PFSK-1 (cell line): ENCODE data around the gene CALML3.

Source experiments
- FOXP2 ChIP-seq: optimal IDR thresholded peaks from 2 replicates; pipeline ENCODE3; 2011; ENCODE audit warnings: borderline replicate concordance, control low read depth, inconsistent platforms; ENCODE audit not compliant: insufficient read depth; ENCODE audit errors: extremely low read length, extremely low read depth
- POLR2AphosphoS5 ChIP-seq: IDR thresholded peaks from 2 replicates; pipeline ENCODE4 v1.6.1; 2012; ENCODE audit warnings: low read depth, mild to moderate bottlenecking, control low read depth, low read length, moderate library complexity
- SIN3A ChIP-seq: IDR thresholded peaks from 2 replicates; pipeline ENCODE4 v1.6.1; 2012; ENCODE audit warnings: mild to moderate bottlenecking, low read length, moderate library complexity, borderline replicate concordance; ENCODE audit not compliant: insufficient read depth
- TAF1 ChIP-seq: IDR thresholded peaks from 2 replicates; pipeline ENCODE4 v1.6.1; 2012; ENCODE audit warnings: low read length, control low read depth, borderline replicate concordance; ENCODE audit not compliant: insufficient read depth
- TF ChIP-seq, protein P1 (sequence below), 2 experiments: IDR thresholded peaks; 2 replicates each; pipeline versions ENCODE4 v1.6.1 to v1.8.0; 2011 to 2012; ENCODE audit warnings: low read depth in 2 of 2, low read length in 2 of 2, control low read depth in 1 of 2, inconsistent platforms in 1 of 2, mild to moderate bottlenecking in 1 of 2, moderate library complexity in 1 of 2; ENCODE audit not compliant: insufficient read depth in 1 of 2

Gene CALML3

DNA sequence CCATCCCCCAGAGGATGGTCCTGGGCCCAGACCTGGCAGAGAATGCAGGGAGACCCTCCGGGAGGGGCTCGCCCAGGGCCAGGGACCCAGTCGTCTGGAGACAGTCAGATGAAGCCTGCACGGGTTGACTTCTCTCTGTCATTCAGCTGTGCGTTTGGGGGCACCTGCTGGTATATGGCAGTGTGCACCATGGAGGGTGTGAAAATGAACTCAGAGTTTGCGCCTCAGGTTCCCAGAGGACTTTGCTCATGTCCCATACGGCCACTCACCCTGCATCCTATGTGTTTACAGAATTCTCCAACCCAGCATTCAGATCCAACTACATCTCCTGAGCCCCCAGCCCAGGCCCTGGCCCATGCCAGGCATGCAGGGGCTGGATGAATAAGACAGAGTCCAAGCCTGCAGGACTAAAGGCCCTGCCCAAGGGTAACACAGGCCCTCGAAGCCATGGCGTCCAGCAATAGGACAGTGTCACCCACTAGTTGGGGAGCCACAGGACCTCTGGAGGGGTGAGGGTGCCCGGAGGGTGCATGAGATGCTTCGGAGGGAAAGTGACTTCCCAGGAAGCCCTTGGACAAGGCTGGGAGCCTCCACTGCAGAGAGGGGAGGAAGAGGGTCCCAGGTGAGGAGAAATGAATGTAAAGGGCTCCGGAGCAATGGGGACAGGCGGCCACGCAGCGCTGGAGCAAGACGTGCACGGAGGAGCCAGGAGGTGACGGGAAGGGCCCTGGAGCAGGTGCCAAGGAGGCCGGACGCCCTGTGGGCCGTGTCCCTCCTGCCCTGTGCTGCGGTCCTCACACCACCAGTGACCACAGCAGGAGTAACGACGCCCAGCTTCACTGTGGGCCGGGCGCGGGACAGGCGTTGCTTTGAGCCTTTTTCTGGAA is 36.3 kb downstream of the CALML3 start:
- TF ChIP-seq FOXP2, result no peak
- TF ChIP-seq POLR2AphosphoS5, result no peak
- no peak for TF ChIP-seq SIN3A
- no peak for TF ChIP-seq TAF1
- TF ChIP-seq, protein P1, sequence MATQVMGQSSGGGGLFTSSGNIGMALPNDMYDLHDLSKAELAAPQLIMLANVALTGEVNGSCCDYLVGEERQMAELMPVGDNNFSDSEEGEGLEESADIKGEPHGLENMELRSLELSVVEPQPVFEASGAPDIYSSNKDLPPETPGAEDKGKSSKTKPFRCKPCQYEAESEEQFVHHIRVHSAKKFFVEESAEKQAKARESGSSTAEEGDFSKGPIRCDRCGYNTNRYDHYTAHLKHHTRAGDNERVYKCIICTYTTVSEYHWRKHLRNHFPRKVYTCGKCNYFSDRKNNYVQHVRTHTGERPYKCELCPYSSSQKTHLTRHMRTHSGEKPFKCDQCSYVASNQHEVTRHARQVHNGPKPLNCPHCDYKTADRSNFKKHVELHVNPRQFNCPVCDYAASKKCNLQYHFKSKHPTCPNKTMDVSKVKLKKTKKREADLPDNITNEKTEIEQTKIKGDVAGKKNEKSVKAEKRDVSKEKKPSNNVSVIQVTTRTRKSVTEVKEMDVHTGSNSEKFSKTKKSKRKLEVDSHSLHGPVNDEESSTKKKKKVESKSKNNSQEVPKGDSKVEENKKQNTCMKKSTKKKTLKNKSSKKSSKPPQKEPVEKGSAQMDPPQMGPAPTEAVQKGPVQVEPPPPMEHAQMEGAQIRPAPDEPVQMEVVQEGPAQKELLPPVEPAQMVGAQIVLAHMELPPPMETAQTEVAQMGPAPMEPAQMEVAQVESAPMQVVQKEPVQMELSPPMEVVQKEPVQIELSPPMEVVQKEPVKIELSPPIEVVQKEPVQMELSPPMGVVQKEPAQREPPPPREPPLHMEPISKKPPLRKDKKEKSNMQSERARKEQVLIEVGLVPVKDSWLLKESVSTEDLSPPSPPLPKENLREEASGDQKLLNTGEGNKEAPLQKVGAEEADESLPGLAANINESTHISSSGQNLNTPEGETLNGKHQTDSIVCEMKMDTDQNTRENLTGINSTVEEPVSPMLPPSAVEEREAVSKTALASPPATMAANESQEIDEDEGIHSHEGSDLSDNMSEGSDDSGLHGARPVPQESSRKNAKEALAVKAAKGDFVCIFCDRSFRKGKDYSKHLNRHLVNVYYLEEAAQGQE (IDR thresholded peaks at IDR 0.05; ENCODE audit: insufficient read depth in 1 of 2, low read depth in 2 of 2, low read length in 2 of 2), result no peak

DNA sequence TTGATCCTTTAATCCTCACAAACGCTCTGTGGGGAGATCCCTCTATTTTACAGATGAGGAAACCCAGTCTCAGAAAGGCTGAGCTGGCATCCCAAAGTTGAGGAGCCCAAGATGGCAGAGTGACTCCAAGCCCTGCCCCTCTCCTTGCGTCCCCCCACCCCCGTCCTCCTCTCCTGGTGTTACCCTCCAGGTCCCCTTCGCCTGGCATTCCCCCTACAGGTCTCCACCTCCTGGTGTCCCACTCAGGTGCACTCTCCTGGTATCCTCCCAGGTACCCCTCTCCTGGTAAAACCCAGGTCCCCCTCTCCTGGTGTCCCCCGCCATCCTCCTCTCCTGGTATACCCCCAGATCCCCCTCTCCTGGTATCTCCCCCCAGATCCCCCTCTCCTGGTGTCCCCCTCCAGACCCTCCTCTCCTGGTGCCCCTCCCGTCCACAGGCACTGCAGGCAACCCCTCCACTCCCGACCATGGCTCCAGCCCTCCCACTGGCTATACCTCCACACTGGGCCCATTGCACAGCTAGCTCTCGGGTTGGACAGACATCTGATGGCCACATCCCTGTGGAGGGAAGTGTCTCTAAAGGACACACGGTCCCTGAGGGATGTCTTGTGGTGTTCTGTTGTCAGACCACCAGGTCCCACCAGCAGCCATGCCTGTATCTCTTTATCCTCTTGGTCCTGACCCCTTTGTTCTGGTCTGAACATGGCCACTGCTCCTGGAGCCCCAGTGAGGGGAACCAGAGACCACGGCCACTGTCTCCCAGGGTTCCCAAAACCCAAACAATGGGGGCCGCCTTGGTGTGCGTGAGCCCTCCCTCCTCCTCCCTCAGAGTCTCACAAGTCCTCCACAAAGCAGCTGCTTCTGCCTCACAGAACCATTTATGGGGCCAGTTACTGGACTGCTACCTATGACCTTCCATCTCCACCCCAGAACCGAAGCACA is 37.2 kb downstream of the CALML3 start:
- TF ChIP-seq SIN3A (no peak), TAF1 (no peak), POLR2AphosphoS5 (no peak), FOXP2 (no peak)
- TF ChIP-seq, protein P1 (IDR thresholded peaks at IDR 0.05; ENCODE audit: insufficient read depth in 1 of 2, low read depth in 2 of 2, low read length in 2 of 2), result no peak

DNA sequence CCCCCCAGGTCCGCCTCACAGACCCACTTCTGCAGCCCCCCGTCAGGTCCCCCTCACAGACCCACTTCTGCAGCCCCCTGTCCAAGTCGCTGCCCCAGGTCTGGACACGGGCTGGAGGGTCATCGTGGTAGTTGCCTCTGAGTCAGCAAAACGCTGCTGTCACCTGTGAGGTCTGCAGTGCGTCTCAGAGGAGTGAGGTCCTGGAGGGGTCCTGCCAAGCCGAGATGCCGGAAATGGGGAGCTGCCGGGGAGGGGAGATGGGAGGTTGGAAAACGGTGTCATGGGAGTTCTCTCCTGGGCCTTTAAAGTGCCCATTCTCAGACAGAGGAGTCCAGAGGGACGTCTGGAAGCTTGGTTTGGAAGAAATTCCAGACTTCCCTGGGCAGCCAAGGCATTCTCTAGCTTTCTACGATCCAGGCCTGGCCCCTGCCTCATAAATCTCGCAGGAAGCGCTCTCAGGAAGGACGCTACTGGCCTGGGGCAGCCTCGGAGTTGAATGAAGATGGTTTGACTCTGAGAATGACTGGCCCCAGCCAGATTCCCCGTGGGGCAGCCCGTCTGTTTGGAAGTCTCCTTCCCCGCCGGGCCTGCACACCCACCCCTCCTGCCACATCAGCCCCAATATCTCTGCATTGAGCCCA is 38.7 kb downstream of the CALML3 start:
- TF ChIP-seq FOXP2 (no peak), TAF1 (no peak), POLR2AphosphoS5 (no peak), SIN3A (no peak)
- TF ChIP-seq, protein P1 (IDR thresholded peaks at IDR 0.05; ENCODE audit: insufficient read depth in 1 of 2, low read depth in 2 of 2, low read length in 2 of 2), result no peak

DNA sequence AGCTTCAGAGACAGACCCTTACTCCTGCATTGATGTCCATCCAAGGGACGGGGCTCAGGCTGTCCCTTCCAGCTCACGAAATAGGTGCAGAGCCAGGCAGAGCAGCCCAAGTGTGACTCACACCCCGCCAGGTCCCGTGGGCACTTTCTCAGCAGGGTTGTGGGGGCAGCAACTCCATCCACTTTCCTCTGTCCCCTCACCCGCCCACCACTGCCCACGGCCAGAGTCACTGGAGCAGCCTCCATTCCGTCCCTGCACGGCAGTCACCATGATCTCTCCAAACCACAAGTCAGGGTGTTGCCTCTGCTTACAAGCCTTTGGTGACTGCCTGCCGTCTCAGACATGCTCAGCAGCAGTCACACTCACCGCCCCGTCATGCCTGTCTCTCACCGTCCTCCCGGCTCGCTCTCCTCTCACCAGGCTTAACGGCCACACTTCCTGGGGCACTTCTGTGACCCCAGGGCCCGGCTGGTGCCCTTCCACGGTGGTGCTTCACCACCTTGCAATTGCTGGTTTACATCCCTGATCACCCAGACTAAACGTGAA is 39.3 kb downstream of the CALML3 start:
- TF ChIP-seq FOXP2, result peak; percentile 7
- TF ChIP-seq, protein P1 (IDR thresholded peaks at IDR 0.05; ENCODE audit: insufficient read depth in 1 of 2, low read depth in 2 of 2, low read length in 2 of 2), result no peak
- TF ChIP-seq POLR2AphosphoS5, result no peak
